HG03064 (cell line): ENCODE measurements around the gene NLRC3.

Experiments
- ATAC-seq: cut with Tn5 transposase; IDR thresholded peaks from one replicate; pipeline ENCODE4 v1.9.1; 2021; ENCODE audit warnings: low read depth; ENCODE audit not compliant: unreplicated experiment

Gene NLRC3

DNA sequence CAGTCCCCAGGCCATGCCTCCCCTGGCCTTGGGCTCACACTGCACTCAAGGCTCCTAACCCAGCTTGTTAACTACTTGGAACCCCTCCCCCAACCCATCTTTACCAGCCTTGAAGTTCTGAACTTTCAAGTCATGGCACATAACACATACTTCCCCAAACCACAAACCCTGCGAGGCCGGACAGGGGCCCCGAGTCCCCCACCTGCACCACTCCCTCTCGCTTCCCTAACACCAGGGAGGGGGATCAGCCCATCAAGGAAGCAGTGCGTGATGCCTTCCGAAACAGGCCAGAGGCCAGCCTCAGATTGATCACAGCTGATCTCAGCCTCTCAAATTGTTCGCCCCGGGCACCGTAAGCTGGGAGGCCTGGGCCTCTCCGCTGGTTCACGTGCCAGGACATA is 3.0 kb upstream of the NLRC3 start:
- ATAC-seq: no peak

GRCh38 chr16:3579776-3580175 is 2.6 kb upstream of the NLRC3 start:
- ATAC-seq: no peak

DNA sequence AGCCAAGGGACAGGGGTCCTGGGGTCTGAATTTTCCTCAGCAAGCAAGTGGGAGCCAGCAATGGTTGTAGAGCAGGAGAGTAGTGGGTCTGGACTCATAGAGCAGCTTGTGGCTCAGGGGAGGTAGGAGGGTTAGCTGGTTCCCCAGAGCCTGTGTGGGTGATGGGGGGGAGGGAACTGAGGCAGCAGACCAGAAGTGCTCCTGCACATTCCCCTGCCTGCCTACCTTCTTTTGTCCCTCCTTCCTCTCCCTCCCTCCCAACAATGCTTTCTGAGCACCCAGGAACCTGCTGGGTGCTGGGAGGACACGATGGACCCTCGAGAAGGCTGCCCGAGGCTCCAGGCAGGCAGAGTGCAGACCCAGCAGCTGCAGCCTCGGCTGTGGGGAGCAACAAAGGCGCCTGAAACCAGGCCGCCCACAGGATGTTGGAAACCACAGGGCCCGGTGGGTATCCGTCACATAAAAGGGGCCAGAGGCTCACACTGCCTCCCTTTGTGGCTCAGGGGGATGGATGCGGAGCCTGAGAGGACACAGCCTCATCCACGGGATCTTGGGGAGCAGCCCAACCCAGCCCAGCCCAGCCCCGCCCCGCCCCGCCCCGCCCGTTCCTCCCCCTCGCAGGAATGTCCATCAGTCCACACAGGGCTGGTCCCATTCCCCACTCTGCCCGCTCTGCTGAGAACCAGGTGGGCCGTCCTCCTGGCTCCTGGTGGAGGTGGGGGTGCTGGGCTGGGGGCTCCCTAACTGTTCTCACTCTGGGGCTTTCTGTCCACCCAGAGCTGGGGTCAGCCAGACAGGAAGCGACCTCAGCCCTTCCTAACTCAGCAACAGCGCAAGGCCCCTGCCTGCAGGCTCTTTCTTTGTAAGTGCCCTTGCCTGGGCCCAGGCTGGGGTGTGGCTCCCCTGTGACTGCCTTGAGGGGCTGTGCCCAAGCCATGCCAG is 1.7 kb upstream of the NLRC3 start:
- ATAC-seq: no peak

- ATAC-seq: no peak
Observed at GRCh38 chr16:3578121-3578520, 918 bp upstream of the NLRC3 start.

- no peak for ATAC-seq
Observed at GRCh38 chr16:3576211-3576610, 992 bp downstream of the NLRC3 start.

DNA sequence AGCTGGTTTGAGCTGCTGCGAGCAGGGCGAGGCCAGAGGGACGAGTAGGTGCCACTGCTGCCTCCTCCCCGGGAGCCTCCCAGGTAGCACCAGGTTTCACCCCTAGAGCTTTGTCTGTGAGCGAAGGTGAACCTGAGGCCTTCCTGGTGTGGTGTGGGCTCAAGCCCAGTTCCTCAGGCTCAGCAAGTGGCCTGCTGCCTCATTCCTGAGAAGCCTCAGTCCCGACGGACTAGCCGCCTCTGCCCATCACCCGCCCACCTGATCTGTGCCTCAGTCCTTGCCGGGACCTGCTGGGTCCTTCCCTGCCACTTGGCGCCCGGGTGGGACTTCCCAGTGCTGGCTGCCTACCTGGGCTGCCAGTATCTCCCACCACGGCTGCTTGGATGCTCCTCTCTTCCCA is 1.7 kb downstream of the NLRC3 start:
- no peak for ATAC-seq

DNA sequence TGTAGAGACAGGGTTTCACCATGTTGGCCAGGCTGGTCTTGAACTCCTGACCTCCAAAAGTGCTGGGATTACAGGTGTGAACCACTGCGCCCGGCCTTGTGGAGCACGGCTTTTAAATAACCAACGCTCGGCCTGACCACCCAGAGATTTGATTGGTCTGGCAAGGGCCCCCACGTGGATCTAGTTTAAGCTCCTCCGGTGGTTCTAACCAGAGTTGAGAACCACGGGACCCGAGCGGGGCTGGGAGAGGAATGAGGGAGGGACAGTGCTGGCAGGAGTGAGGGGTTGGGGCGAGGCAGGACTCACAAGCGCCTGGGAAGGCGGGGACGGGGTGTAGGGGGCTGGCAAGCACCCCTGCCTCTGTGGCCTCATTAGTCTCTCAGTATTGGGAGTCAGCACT is 3.0 kb downstream of the NLRC3 start:
- no peak for ATAC-seq

DNA sequence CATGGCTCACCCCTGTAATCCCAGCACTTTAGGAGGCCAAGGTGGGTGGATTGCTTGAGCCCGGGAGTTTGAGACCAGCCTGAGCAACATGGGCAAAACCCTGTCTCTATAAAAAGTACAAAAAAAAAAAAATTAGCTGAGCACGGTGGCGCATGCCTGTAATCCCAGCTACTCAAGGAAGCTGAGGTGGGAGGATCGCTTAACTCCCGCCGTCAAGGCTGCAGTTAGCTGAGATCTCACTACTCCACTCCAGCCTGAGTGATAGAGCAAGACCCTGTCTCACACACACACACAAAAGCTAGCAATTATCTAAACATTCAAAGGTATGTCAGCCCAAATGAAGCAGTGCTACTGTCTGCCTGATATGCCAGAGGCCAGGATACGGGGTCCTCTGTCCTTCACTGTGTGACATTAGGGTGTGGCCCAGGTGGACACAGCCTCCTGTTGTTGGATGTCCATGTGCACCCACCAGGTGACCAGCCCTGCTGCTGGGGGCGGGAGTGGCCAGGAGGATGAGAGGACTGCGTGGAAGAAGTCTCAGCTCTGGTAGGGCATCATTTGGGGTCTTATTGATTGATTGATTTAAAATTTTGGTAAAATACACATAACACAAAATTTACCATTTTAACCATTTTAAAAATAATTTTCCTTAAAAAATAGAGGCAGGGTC is 3.9 kb downstream of the NLRC3 start:
- ATAC-seq: no peak

DNA sequence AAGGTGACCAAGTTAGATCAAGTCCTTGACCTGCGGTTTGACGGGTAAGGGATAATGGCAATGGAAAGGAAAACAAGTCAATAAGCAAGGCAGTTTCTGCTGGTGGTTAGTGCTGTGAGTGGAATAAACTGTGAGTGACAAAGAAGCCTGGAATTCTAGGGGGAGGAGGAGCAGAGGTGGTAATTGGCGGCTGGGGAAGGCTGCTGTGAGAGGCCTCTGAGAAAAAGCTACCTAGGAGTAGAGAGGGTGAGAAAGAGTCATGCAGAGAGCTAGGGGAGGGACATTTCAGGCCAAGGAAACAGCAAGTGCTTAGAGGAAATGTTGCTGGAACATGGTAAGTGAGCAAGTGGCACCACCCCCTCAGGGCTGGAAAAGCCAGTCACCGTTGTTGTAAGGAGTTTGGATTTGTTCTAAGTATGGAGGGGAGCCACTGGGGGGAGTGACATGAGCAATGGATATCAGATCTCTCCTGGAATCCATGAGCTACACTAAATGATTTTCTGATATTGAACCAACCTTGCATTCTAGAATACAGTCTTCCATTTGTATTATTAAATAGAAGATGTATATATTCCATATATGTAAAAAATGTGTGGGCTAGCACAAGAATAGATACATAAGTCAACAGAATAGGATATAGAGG is 6.7 kb downstream of the NLRC3 start:
- ATAC-seq: no peak

GRCh38 chr16:3569851-3570250 is 7.4 kb downstream of the NLRC3 start:
- no peak for ATAC-seq

- ATAC-seq: no peak
Observed at GRCh38 chr16:3566990-3567389, 10.2 kb downstream of the NLRC3 start.

- ATAC-seq: no peak
Observed at GRCh38 chr16:3564889-3565141, 12.4 kb downstream of the NLRC3 start.

- no peak for ATAC-seq
Observed at GRCh38 chr16:3564130-3564888, 12.9 kb downstream of the NLRC3 start.

DNA sequence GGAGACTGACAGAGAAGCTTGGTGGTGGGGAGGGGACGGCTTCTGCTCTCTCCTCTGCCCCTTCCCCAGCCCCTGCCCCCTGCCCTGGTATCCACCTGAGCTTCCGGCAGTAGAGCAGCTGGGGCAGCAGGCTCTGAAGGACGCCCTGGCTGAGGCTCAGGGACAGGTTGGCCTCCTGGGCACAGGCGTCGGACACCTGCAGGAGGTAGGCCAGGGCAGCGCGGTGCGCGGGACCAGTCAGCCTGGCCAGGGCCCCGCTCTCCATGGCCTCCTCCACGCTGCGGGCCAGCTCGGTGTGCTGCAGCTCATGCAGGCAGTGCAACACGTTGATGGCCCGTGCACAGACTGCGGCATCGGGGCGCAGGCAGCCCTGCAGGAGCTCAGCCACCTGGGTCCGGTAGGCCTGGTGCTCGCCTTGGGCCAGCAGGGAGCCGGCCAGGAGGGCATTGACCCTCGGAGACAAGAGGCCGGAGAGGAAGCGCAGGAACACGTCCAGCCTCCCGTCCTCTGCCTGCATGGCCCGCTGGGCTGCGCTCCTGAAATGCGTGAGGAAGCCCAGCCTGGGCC is 14.2 kb downstream of the NLRC3 start:
- no peak for ATAC-seq

- no peak for ATAC-seq
Observed at GRCh38 chr16:3561626-3562025, 15.6 kb downstream of the NLRC3 start.

- no peak for ATAC-seq
Observed at GRCh38 chr16:3554351-3554928, 22.8 kb downstream of the NLRC3 start.

- no peak for ATAC-seq
Observed at GRCh38 chr16:3553138-3553923, 23.9 kb downstream of the NLRC3 start.

GRCh38 chr16:3550851-3551847 is 26.1 kb downstream of the NLRC3 start:
- no peak for ATAC-seq
